ENCODE results near the gene PPP1R3G. TPM values are rescaled to one million over a fixed set of nuclear protein-coding genes. Genes with fewer than 3 reads are reported as not detected.

PPP1R3G gene
- total RNA-seq, 1 donor from 2014 or later: 0.41 TPM

GRCh38 chr6:5108068-5108467 lies 22.9 kb downstream of the PPP1R3G start:
- Histone ChIP-seq H3K27ac (no peak overlapping the region), H3K27me3 (ENCODE audit: low read depth) (no peaks in the 10 kb centered on the region), H3K36me3 (no peaks in the 10 kb centered on the region), H3K4me1 (no peaks in the 10 kb centered on the region), H3K9me3 (no peaks in the 10 kb centered on the region), H3K4me3 (no peak overlapping the region)
- TF ChIP-seq CTCF (IDR thresholded peaks at IDR 0.05): no peak
- ATAC-seq (no peak), DNase-seq (no peak)
- intact Hi-C loops (cut with DNase I): no loop called here

GRCh38 chr6:5108536-5109150 lies 23.5 kb downstream of the PPP1R3G start:
- no peak for DNase-seq
- H3K4me1 ChIP-seq: no peaks in the 10 kb centered on the region
- no peak for ATAC-seq
- H3K36me3 ChIP-seq: no peaks in the 10 kb centered on the region
- TF ChIP-seq CTCF (IDR thresholded peaks at IDR 0.05): no peak
- H3K4me3 ChIP-seq: no peak overlapping the region
- H3K9me3 ChIP-seq: no peaks in the 10 kb centered on the region
- intact Hi-C loops (cut with DNase I): no loop called here
- no peak overlapping the region for H3K27ac ChIP-seq
- no peaks in the 10 kb centered on the region for H3K27me3 ChIP-seq (ENCODE audit: low read depth)

- no peak for TF ChIP-seq CTCF (IDR thresholded peaks at IDR 0.05)
- intact Hi-C loops (cut with DNase I): no loop called here
- Histone ChIP-seq H3K4me3 (no peak overlapping the region), H3K4me1 (no peaks in the 10 kb centered on the region), H3K27me3 (ENCODE audit: low read depth) (no peaks in the 10 kb centered on the region), H3K9me3 (no peaks in the 10 kb centered on the region), H3K27ac (no peak overlapping the region), H3K36me3 (no peaks in the 10 kb centered on the region)
- ATAC-seq: no peak
- DNase-seq: no peak
Observed at GRCh38 chr6:5109436-5109835, 24.3 kb downstream of the PPP1R3G start.

GRCh38 chr6:5110246-5110645 lies 25.1 kb downstream of the PPP1R3G start:
- no peak for DNase-seq
- intact Hi-C loops (cut with DNase I): no loop called here
- no peak for TF ChIP-seq CTCF (IDR thresholded peaks at IDR 0.05)
- H3K4me1 ChIP-seq: no peaks in the 10 kb centered on the region
- no peak for ATAC-seq
- H3K27ac ChIP-seq: no peak overlapping the region
- H3K9me3 ChIP-seq: no peaks in the 10 kb centered on the region
- H3K36me3 ChIP-seq: no peaks in the 10 kb centered on the region
- H3K4me3 ChIP-seq: no peak overlapping the region
- H3K27me3 ChIP-seq (ENCODE audit: low read depth): no peaks in the 10 kb centered on the region

GRCh38 chr6:5111626-5112025 lies 26.5 kb downstream of the PPP1R3G start:
- H3K27ac ChIP-seq: no peak overlapping the region
- intact Hi-C loops (cut with DNase I): no loop called here
- H3K4me3 ChIP-seq: no peak overlapping the region
- no peak for TF ChIP-seq CTCF (IDR thresholded peaks at IDR 0.05)
- no peak for ATAC-seq
- no peaks in the 10 kb centered on the region for H3K36me3 ChIP-seq
- no peaks in the 10 kb centered on the region for H3K27me3 ChIP-seq (ENCODE audit: low read depth)
- no peaks in the 10 kb centered on the region for H3K4me1 ChIP-seq
- DNase-seq: no peak
- no peaks in the 10 kb centered on the region for H3K9me3 ChIP-seq
